Testis (tissue), 2 donors: ENCODE results near the gene ELMO3.

Experiments
- CTCF ChIP-seq, 3 experiments: fragments of 450-650 bp in 2 of 3; fragments of 200-600 bp in 1 of 3; sonication (generic) in 1 of 3; IDR thresholded peaks; one replicate each; pipeline ENCODE4 v1.5.1; 2016 to 2019; ENCODE audit warnings: antibody characterized with exemption in 3 of 3, mild to moderate bottlenecking in 2 of 3, moderate library complexity in 1 of 3
- POLR2A ChIP-seq: fragments of 450-650 bp; IDR thresholded peaks from one replicate; pipeline ENCODE4 v1.6.1; 2017; ENCODE audit warnings: antibody characterized with exemption, mild to moderate bottlenecking, moderate library complexity

- TF ChIP-seq CTCF (IDR thresholded peaks at IDR 0.05) (no peak), POLR2A (no peak)
Observed at GRCh38 chr16:67244387-67245185, 45.7 kb downstream of the ELMO3 start.
